Epidermal melanocyte (primary cell): ENCODE measurements around the gene ST6GALNAC5.

Experiments
- DNase-seq: peaks from one replicate; pipeline ENCODE4 v3.0.0; 2011; ENCODE audit warnings: low spot score; ENCODE audit not compliant: insufficient read length

The ST6GALNAC5 gene

GRCh38 chr1:77012066-77012465, 144.8 kb downstream of the ST6GALNAC5 start:
- DNase-seq: no peak

GRCh38 chr1:77014073-77014788, 147.0 kb downstream of the ST6GALNAC5 start:
- no peak for DNase-seq

- DNase-seq: no peak
Observed at GRCh38 chr1:77015748-77016341, 148.6 kb downstream of the ST6GALNAC5 start.

GRCh38 chr1:77016386-77016985, 149.2 kb downstream of the ST6GALNAC5 start:
- no peak for DNase-seq

- DNase-seq: no peak
Observed at GRCh38 chr1:77018311-77018710, 151.0 kb downstream of the ST6GALNAC5 start.

- no peak for DNase-seq
Observed at GRCh38 chr1:77018761-77019160, 151.5 kb downstream of the ST6GALNAC5 start.

GRCh38 chr1:77021732-77022131, 154.5 kb downstream of the ST6GALNAC5 start:
- no peak for DNase-seq

- DNase-seq: no peak
Observed at GRCh38 chr1:77024500-77024899, 157.2 kb downstream of the ST6GALNAC5 start.

- no peak for DNase-seq
Observed at GRCh38 chr1:77025599-77025998, 158.3 kb downstream of the ST6GALNAC5 start.

GRCh38 chr1:77026135-77026534, 158.9 kb downstream of the ST6GALNAC5 start:
- no peak for DNase-seq

- no peak for DNase-seq
Observed at GRCh38 chr1:77026640-77027039, 159.4 kb downstream of the ST6GALNAC5 start.

GRCh38 chr1:77027847-77028246, 160.6 kb downstream of the ST6GALNAC5 start:
- DNase-seq: no peak

GRCh38 chr1:77030401-77031105, 163.3 kb downstream of the ST6GALNAC5 start:
- no peak for DNase-seq

GRCh38 chr1:77031106-77031662, 163.9 kb downstream of the ST6GALNAC5 start:
- DNase-seq: no peak

- DNase-seq: no peak
Observed at GRCh38 chr1:77036560-77036959, 169.3 kb downstream of the ST6GALNAC5 start.

GRCh38 chr1:77037038-77037437, 169.8 kb downstream of the ST6GALNAC5 start:
- DNase-seq: no peak

GRCh38 chr1:77038000-77038399, 170.7 kb downstream of the ST6GALNAC5 start:
- no peak for DNase-seq

- no peak for DNase-seq
Observed at GRCh38 chr1:77039111-77039510, 171.8 kb downstream of the ST6GALNAC5 start.

GRCh38 chr1:77039739-77040138, 172.5 kb downstream of the ST6GALNAC5 start:
- DNase-seq: no peak

GRCh38 chr1:77040826-77041225, 173.5 kb downstream of the ST6GALNAC5 start:
- no peak for DNase-seq

GRCh38 chr1:77044133-77044849, 177.0 kb downstream of the ST6GALNAC5 start:
- no peak for DNase-seq
